HG02798 (cell line): ENCODE measurements around the gene CLCN7.

ENCODE experiments used
- ATAC-seq: cut with Tn5 transposase; IDR thresholded peaks from one replicate; pipeline ENCODE4 v1.9.1; 2021; ENCODE audit warnings: mild to moderate bottlenecking; ENCODE audit not compliant: unreplicated experiment, poor library complexity

CLCN7 gene, protein sequence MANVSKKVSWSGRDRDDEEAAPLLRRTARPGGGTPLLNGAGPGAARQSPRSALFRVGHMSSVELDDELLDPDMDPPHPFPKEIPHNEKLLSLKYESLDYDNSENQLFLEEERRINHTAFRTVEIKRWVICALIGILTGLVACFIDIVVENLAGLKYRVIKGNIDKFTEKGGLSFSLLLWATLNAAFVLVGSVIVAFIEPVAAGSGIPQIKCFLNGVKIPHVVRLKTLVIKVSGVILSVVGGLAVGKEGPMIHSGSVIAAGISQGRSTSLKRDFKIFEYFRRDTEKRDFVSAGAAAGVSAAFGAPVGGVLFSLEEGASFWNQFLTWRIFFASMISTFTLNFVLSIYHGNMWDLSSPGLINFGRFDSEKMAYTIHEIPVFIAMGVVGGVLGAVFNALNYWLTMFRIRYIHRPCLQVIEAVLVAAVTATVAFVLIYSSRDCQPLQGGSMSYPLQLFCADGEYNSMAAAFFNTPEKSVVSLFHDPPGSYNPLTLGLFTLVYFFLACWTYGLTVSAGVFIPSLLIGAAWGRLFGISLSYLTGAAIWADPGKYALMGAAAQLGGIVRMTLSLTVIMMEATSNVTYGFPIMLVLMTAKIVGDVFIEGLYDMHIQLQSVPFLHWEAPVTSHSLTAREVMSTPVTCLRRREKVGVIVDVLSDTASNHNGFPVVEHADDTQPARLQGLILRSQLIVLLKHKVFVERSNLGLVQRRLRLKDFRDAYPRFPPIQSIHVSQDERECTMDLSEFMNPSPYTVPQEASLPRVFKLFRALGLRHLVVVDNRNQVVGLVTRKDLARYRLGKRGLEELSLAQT

DNA sequence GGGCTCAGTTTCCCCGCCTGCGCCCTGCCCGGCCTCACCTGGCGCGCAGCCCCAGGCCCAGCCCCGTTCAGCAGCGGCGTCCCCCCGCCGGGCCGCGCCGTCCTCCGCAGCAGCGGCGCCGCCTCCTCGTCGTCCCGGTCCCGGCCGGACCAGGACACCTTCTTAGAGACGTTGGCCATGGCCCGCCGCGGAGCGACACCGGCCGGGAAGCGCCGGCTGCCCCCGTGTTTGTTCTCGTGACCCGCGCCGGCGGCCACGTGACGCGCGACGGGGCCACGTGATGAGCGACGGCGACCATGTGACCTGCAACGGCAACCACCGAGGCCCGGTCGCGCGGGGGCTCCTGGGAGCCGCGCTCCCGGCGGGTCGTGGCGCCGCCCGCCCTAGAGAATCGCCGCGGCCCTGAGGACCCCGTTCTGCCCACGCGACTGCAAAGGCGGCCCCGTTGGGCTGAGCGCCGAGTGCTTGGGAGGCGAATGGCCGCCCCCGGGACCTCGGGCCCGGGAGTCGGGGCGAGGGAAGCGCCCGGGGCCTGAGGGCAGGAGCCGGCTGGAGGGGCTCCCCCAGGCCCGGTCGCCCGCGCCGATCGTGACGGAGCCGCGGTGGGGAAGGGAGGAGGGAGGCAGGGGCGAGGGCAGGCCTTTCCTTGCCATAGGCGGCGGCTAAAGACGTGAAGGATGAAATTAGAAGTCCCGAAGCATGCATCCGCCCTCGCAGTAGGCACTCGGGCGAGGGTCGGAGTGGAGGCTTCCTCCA, at the start of gene CLCN7:
CLCN7 (minus strand) TSS at position 233 of the 756 bp plus-strand sequence; CDS start at position 179, 54 bp downstream.
- peak; percentile 87 for ATAC-seq

DNA sequence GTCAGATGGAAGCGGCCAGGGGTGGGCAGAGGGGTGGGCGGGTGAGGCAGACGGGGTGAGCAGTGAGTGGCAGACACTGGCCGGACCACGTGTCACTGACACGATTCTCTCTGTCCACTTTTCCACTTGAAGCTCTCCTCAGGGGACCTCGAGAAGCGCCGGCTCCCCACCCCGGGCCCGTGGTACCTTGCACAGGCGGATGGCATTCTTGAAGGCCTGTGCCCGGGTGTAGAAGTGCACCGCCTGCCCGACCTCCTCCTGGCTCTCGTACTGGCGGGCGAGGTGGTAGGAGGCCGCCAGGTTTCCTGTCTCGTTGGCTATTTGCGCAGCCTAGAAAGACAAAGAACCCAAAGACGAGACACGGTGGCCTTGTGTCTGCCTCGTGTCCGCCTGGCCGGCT, 49.5 kb upstream of the CLCN7 start:
- ATAC-seq = no peak

DNA sequence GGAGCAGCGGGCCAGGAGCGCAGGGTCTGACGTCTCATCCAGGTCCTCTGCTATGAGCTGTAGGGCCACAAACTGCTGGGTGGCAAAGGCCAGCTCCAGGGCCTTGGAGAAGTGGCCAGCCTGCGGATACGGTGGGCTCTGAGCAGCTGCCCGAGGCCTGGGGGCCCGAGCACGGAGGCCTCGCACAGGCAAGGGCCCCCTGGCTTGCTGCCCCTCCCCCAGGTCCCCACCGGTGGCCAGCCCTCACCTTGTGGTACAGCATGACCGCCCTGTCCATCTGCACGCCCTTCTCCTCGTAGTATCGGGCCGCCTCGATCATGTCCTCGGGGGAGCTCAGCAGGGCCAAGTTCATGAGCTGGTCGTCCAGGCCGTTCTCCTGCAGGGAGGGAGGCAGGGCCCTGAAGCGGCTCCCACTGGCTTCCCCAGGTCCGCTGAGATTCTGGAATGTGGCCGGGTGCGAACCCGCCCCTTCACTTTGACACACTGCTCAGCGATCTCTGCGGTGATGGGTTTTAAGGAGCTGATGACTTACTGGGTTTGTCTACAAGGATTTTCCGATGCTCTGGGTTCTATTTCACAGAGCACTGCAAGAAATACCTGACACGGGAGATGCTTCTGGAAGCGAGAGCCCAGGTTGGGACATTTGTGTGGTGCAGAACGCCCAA, 48.9 kb upstream of the CLCN7 start:
- no peak for ATAC-seq

DNA sequence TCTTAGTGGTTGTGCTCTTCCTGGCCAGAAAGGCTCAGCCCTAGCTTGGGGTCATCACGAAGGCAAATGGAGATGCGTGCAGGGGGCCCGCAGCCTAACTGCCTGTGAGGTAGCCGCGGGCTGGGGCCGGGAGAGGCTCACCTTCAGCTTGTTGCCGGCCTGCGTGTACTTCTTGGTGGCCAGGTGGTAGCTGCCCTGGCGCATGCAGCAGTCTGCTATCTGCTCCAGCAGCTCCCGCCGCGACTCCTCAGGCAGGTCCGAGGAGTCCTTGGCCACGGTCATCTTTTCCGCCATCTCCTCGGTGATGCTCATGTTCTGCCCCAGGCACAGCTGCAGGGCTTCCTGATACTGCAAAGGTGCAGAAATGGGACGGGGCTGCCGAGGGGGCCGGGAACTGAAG, 45.6 kb upstream of the CLCN7 start:
- no peak for ATAC-seq

DNA sequence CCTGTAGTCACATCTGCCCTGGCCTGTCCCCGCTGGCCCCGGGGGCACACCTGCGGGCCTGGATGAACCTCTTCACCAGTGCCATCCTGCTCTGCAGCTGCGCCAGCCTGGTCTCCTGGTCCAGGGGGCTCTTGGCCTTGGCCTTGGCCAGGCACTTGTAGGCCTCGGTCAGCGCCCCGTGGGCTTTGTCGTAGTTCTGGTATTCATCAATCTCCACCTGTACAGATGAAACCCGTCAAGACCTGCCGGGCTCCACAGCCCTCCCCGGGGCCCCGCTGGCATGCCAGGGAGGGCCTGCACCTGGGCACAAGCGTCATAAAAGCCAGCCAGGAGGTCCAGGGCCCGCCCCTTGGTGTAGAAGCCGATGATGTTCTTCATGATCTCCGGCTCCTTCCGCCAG, 45.0 kb upstream of the CLCN7 start:
- ATAC-seq = no peak

DNA sequence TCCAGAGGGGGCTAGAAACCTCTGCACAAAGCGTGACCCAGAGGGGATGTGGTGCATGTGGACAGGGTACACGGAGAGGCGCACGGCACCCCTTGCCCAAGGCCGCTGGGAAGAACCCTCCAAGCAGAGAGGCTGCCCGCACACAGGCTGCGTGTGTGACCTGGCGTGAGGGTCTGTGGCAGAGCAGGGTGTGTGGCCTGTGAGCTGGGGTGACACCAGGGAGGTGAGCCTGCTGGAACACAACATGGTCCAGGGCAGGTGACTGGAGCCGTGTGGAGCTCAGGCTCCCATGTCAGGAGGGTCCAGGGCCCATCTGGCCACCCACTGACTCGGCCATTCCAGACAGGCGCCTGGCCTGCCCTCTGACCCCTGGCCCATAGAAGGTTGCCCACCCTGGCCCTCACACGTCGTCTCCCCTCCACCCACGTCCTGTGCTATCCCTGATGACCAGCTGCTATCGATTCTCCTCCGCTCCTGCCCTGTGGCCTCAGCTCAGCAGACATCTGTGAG, 43.9 kb upstream of the CLCN7 start:
- ATAC-seq = no peak

DNA sequence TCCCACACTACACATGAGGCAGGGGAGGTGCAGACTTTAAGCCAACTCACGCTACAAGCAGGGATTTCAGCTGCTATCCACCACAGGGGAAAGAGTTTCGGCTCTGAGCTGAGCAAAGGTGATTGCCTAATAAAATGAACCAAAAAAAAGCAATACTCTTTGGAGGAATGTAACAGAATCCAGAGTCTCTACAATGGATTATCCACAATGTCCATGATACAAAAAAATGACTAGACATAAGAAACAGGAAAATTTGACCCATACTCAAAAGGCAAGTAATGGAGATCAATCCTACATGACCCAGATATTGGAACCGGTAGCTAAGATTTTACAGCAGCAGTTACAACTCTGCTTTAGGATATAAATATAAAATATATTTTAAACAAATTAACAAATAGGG, 39.7 kb upstream of the CLCN7 start:
- no peak for ATAC-seq

DNA sequence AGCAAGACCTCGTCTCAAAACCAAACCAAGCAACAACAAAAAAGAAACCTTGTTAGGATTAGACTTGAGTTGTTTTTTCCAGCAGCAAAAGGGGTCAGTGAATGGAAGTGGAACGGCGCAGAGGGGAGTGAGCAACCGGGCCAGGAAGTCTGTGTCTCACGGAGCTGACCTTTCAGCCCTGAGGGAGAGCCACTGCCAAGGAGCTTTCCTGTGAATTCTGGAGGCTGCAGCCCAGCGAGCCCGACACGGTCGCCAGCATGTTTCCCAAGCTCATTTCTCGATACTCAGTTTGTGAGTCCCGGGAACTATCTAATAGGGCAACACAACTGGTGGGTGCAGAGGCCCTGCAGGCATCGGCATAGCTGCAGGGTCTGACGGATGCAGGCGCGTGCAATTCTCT, 37.9 kb upstream of the CLCN7 start:
- no peak for ATAC-seq

DNA sequence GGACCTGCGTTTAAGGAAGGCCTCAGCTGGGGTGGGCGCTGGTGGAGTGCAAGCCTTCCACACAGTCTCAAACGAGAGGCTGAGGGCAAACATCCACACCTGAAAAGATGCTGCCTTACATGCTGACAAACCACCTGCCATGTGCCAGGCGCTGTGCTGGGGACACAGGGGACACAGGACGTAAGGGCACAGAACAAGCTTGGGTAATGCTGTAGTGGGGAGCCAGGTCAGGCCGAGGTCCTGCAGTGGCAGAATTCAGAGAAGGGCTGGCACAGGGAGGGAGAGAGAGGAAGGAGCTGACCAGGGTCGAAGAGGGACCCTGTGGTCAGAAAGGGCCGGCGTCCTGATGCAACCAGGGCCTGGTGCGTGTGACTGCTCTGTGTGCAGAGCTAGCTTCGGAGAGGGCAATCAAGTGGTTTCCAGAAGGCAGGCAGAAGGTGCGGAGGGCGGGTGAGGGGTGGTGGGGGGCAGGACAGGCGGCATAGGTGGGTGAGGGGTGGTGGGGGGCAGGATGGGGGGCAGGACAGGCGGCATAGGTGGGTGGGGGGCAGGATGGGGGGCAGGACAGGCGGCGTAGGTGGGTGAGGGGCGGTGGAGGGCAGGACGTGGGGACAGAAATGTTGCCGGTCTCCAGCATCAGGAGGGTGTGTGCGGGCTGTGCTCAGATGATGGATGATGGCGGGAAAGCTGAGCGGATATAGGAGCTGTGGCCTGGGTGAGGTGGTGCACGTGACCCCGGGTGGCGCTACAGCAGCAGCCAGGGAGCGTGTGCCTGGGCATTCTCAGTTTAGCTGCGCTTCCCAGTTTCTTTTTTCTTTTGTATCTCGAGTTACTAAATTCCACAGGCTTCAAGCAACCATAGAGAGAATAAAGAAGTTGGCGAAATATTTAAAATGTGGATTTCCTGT, 37.1 kb upstream of the CLCN7 start:
- ATAC-seq = no peak

DNA sequence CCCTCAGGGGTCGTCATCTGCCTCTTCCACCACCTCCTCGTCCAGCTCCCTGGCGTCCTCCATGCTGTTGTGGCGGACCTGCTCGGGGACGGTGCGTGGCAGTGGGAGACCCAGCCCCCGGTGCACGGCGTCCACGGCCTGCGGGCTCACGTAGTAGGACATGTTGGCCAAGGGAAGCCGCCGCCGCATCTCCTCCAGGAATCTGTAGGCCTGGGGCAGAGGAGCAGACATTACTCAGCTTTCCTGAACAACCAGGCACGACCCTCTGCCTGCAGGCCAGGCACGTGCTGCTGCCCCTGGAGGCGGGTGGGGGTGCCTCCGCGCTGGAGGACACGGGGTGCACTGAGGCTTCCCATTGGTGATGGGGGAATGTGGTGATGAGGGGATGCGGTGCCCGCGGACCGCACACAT, 36.1 kb upstream of the CLCN7 start:
- ATAC-seq = no peak

DNA sequence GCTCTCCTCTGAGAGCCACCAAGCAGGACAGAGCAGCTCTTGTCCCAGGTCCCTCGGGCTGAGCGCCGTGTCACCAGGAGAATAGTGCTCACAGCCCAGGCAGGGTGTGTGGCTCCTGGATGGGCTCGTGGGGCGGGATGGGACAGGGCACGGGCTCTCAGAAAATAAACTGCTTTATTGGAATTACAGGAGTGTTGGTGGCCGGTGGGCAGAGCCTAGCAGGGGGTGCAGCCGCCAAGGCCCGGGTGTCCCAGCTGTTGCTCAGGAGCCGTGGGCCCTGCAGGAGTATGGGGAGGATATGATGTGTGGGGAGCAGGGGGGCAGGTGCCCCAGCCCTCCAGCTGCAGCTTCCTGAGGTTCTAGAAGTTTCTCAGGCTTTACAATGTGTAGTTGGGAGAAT, 35.4 kb upstream of the CLCN7 start:
- ATAC-seq = no peak

DNA sequence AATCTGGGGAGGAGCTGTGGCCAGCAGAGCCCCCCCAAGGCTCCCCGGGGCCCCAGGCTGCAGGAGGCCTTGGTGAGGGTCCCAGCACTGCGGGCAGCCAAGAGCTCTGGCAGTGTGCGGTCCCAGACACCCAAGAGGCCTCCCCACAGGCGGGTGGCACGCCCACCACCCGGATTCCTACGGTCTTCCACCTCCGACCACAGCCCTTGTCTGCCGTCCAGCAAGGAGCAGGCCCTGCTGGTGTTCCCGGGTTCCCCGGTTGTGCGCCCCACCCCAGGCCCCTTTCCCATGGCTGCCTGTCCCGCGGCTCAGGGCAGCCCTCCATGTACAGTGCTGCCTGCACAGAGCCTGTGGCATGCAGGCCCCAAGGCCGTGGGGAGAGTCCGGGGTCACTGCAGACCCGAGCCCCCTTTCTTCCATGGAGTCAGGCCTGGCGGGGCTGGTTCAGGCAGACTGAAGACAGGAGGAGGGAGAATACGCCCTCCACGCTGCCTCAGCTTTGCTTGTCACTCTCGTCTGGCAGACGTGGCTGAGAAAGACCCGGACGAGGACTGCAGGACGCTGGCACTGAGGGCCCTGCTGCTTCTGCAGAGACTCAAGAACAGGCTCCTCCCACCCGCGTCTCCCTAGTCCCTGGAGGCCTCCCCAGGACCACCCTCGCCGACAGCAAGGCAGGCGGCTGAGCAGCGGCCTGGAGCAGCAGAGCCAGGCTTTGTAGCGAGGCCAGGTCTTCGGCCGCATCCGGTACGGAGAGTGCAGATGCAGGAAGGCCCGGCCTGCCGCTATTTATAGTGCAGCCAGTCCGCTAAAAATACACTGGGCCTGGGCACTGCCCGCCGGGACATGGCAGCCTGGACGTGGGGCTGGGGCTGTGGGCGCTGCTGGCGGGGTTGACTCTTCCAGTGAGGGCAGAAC, 34.7 kb upstream of the CLCN7 start:
- ATAC-seq = no peak

DNA sequence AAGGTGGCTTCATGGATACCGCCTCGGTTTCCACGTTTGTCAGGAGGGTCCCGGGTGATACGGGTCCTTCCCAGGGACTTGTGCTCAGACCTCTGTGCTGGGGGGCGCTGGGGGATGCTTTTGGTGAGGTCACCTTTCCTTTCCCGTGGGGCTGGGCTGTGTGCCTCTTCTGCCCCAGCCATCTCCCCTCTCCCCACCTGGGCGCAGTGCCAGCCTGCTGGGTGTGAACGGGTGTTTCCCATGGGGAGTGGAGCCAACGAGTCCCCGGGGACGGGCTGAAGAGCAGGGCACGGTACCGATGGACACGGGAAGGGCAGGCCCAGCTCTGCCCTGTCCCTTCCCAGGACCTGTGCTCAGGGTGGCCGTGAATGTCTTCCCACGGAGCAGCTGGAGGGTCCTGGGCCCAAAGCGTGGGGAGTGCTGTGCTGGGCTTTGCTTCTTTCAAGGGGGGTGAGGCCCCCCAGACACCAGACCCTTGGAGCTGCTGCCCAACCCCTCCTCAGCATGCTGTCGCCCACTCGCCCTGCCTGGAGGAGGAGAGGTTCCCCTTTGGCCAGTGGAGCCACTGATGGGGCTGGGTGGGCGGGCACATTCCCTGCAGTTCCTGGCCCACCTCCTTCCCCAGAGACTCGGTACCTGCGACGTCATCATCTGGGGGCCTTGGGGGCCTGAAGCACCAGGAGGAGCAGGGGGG, 33.8 kb upstream of the CLCN7 start:
- no peak for ATAC-seq

DNA sequence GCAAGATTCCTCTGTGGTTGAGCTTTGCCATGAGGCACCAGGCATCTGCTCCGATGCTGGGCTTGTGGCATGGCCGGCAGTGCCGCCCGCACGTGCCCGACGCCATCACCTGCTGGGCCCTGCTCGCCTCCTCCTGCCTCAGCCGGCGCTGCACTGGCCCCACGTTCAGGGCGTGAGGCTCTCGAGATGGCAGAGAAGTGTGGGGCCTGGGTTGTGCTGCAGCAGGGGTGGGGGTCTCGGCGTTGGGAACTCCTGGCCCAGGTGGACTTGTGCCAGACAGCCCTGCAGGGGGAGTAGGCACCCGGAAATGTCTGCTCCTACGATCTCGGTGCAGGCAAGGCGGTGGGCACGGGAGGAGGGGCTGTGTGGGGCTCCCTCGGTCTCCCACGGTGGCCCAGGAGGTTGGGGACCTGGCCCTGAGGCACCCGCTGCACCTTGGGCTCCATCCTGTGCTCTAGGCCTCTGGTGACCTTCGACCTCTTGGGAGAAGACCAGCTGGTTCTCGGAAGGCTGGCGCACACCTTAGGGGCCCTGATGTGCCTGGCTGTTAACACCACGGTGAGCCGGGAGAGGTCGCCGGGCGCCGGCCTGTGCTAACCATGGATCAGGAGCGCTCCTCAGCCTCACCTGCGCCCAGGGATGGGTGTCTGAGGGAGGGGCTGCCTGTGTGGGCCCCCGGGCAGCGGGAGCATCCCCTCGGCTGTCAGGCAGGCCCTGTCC, 31.8 kb upstream of the CLCN7 start:
- no peak for ATAC-seq

DNA sequence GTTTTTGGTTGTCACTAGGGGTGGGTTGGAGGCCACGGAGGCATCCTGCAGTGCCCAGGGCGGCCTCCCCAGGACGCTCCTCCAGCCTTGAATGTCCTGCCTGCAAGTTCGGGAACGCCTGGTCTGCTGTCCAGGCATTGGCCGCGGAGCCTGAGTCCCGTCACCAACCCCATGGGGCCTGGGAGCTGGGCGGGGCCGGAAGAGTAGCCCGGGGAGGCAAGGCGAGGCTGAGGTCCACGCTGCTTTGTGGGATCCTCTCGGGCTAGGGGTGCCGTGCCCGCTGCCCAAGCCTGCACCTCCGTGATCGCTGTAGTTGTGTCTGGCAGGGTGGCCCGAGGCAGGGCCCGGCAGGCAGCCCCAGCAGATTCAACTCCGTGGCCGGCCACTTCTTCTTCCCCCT, 31.1 kb upstream of the CLCN7 start:
- ATAC-seq = no peak

DNA sequence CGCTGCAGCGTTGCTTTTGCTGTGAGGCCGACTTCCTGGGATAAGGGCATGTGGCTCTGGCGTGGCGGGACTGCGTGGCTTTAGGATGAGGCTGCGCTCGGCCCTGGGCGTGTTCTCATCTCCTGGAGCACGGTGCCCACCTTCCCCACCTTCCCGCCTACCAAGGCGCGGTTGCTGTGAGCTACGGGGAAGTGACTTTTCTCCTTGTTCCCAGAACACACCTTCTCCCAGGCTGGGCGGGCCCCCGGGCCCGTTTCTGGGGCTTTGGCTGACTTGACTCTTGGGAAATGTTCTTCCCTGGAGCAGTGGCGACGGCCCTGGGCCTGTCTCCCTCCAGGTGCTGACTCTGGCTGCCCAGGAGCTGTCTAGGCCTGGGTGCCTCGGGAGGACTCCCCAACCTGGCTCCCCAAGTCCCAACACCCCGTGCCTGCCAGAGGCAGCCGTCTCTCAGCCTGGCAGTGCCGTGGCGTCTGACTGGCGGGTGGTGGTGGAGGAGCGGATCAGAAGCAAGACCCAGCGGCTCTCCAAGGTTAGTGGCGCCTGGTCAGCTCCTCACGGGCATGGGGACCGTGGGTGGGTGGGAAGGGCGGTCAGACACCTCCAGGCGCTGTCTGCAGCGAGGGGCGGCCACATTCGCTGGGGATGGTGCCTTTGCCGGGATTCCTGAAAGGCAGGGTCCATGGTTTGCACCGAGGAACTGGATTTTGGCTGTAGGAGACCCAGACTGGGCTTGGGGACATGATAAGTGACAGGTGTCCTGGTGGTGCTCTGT, 30.4 kb upstream of the CLCN7 start:
- ATAC-seq = no peak
